NCI-H510A treated with DMSO at 0.1 percent for 48 hours (cell line): ENCODE measurements around the gene FAIM2.
"Not testable (repeated sequence)": the region's sequence is repeated elsewhere in the genome, so short reads cannot be mapped to it uniquely, and the experiment has no call there.

ENCODE experiments used
- DNase-seq: peaks from one replicate; lab custom pipeline; 2025; lab: John Stamatoyannopoulos, UW

The FAIM2 gene

GRCh38 chr12:49878021-49878420, 25.7 kb downstream of the FAIM2 start:
- DNase-seq = no peak

GRCh38 chr12:49877066-49877465, 26.6 kb downstream of the FAIM2 start:
- DNase-seq = no peak

- no peak for DNase-seq
These were observed 27.6 kb downstream of the FAIM2 start for GRCh38 chr12:49876070-49876469.

GRCh38 chr12:49875115-49875720, 28.5 kb downstream of the FAIM2 start:
- no peak for DNase-seq

- no peak for DNase-seq
These were observed 29.4 kb downstream of the FAIM2 start for GRCh38 chr12:49874142-49874897.

- DNase-seq = no peak
These were observed 30.3 kb downstream of the FAIM2 start for GRCh38 chr12:49873361-49873934.

- no peak for DNase-seq
These were observed 30.9 kb downstream of the FAIM2 start for GRCh38 chr12:49872781-49873181.

- no peak for DNase-seq
These were observed 31.3 kb downstream of the FAIM2 start for GRCh38 chr12:49872381-49872780.

GRCh38 chr12:49871811-49872251, 31.9 kb downstream of the FAIM2 start:
- not testable (repeated sequence) for DNase-seq

- DNase-seq = no peak
These were observed 32.5 kb downstream of the FAIM2 start for GRCh38 chr12:49871263-49871561.

- DNase-seq = no peak
These were observed 33.0 kb downstream of the FAIM2 start for GRCh38 chr12:49870501-49871262.

GRCh38 chr12:49869816-49870500, 33.7 kb downstream of the FAIM2 start:
- no peak for DNase-seq

GRCh38 chr12:49868952-49869815, 34.5 kb downstream of the FAIM2 start:
- DNase-seq = peak; percentile 51

GRCh38 chr12:49868449-49868848, 35.3 kb downstream of the FAIM2 start:
- DNase-seq = no peak

GRCh38 chr12:49867570-49868341, 35.9 kb downstream of the FAIM2 start:
- no peak for DNase-seq

- DNase-seq = peak; percentile 44
These were observed 36.7 kb downstream of the FAIM2 start for GRCh38 chr12:49866859-49867569.

GRCh38 chr12:49865782-49866135, 37.9 kb downstream of the FAIM2 start:
- DNase-seq = no peak

GRCh38 chr12:49865109-49865781, 38.5 kb downstream of the FAIM2 start:
- DNase-seq = no peak

- no peak for DNase-seq
These were observed 39.0 kb downstream of the FAIM2 start for GRCh38 chr12:49864798-49865090.
